PFSK-1 (cell line): ENCODE results near the gene TXNDC11.

ENCODE experiments used
- POLR2AphosphoS5 ChIP-seq: IDR thresholded peaks from 2 replicates; pipeline ENCODE4 v1.6.1; 2012; ENCODE audit warnings: low read depth, mild to moderate bottlenecking, control low read depth, low read length, moderate library complexity
- TAF1 ChIP-seq: IDR thresholded peaks from 2 replicates; pipeline ENCODE4 v1.6.1; 2012; ENCODE audit warnings: low read length, control low read depth, borderline replicate concordance; ENCODE audit not compliant: insufficient read depth

- no peak for TF ChIP-seq TAF1
- TF ChIP-seq POLR2AphosphoS5, result no peak
Observed at GRCh38 chr16:11650641-11651591, 91.7 kb downstream of the TXNDC11 start.
